ENCODE measurements around the gene TGFB1. TPM values are rescaled to one million over a fixed set of nuclear protein-coding genes. Genes with fewer than 3 reads are reported as not detected.
A peak's percentile ranks its signal among the peaks of the same experiment; 100 is the strongest.

The TGFB1 gene
- total RNA-seq, 1 donor from 2014 or later: 3.4 TPM

DNA sequence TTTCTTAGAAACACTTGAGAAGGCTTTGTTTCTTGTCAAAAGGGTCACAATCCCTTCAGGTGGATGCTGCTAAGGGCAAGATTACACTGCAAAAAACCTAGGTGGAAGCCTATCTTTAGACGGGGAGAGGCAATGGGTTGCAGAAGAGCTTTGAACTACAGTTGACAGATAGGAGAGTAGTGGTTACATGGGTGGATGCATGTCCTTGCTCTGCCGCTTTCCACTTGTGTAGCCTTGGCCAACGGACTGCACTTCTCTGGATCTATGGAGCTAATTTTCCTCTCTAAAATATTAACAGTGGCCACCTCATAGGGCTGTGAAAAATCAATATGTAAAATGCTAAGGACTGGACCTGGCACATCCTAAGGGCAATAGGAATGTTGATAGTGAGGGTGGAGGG is 44.9 kb upstream of the TGFB1 start:
- H3K4me1 Mint-ChIP-seq (ENCODE audit: unreplicated experiment): peaks cover 26% of the 10 kb centered on the region
- H3K27me3 Mint-ChIP-seq: no peaks in the 10 kb centered on the region
- peak overlapping the region; percentile 99 for H3K4me3 Mint-ChIP-seq
- TF ChIP-seq, protein P1, sequence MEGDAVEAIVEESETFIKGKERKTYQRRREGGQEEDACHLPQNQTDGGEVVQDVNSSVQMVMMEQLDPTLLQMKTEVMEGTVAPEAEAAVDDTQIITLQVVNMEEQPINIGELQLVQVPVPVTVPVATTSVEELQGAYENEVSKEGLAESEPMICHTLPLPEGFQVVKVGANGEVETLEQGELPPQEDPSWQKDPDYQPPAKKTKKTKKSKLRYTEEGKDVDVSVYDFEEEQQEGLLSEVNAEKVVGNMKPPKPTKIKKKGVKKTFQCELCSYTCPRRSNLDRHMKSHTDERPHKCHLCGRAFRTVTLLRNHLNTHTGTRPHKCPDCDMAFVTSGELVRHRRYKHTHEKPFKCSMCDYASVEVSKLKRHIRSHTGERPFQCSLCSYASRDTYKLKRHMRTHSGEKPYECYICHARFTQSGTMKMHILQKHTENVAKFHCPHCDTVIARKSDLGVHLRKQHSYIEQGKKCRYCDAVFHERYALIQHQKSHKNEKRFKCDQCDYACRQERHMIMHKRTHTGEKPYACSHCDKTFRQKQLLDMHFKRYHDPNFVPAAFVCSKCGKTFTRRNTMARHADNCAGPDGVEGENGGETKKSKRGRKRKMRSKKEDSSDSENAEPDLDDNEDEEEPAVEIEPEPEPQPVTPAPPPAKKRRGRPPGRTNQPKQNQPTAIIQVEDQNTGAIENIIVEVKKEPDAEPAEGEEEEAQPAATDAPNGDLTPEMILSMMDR (conservative IDR thresholded peaks at IDR 0.05): no peak
- H3K27ac Mint-ChIP-seq: peak overlapping the region; percentile 100
- no peaks in the 10 kb centered on the region for H3K36me3 Mint-ChIP-seq
- H3K9me3 Mint-ChIP-seq: no peaks in the 10 kb centered on the region
- no peak for DNase-seq (ENCODE audit: extremely low spot score, unreplicated experiment)

DNA sequence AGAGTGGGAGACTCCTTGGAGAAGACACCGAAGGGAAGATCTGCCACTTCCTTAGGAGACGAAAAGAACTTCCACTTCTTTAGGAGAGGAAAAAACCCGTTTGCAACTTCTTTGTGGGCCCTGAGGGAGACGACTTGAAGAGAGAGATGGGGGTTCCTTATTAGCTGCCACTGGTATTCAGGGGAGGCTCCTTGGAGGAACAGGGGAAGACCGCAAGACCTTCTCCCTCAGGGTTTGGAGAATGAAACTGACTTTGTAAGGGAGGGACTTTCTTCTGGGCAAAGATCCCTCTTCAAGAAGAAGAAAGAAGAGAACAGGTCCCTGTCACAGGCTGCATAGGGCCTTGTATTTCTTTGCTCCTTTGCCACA is 44.3 kb upstream of the TGFB1 start:
- Mint-ChIP-seq H3K4me3 (peak overlapping the region; percentile 99), H3K4me1 (ENCODE audit: unreplicated experiment) (peaks cover 26% of the 10 kb centered on the region), H3K36me3 (no peaks in the 10 kb centered on the region), H3K9me3 (no peaks in the 10 kb centered on the region), H3K27ac (peak overlapping the region; percentile 100), H3K27me3 (no peaks in the 10 kb centered on the region)
- TF ChIP-seq, protein P1 (conservative IDR thresholded peaks at IDR 0.05): no peak
- no peak for DNase-seq (ENCODE audit: extremely low spot score, unreplicated experiment)

DNA sequence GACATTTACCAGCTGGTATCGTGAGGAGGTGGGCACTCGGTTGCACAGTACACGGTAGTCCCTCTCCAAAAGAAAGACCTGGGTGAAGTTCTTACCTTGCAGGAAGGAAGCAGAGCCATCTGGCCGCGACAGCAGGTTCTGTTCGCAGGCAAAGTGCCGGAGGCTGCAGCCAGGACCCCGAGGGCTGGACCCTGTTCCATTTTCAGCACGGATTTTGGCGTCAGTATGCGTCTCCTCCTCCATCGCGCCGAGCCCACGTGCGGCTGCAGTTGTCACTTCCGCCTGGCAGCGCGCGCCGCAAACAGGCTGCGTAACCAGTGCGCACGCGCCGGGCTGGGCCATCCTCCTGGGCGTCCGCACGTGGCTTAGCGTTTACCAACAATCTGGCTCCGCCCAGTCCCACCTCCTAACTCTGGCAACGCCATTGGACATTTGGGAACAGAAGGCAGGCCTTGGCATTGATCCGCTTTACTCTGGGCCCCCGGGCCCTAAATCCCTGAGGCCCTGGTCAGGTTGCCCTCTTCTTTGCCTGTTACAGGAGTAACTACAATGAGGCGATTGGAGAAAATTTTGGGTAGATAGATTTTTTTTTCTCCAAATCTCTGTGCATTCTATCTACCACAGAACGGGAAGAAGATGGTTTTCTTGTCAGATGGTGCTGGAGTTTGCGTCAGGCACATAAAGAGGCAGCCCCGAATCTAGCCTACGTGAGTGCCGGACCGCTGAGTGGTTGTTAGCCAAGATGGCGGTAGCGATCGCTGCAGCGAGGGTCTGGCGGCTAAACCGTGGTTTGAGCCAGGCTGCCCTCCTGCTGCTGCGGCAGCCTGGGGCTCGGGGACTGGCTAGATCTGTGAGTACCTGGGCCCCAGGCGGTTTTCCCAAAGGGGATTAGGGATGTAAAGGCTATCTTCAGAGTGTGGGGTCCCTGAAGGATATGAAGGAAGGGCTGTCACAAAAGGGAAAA is 43.6 kb upstream of the TGFB1 start, which contains the start of the genes BCKDHA and EXOSC5:
BCKDHA (plus strand) TSS at position 733 of the 964 bp plus-strand sequence; CDS start at position 743, 10 bp downstream.
EXOSC5 (minus strand) TSS at position 274 of the 964 bp plus-strand sequence; CDS start at position 243, 31 bp downstream.
- H3K27me3 Mint-ChIP-seq: no peaks in the 10 kb centered on the region

DNA sequence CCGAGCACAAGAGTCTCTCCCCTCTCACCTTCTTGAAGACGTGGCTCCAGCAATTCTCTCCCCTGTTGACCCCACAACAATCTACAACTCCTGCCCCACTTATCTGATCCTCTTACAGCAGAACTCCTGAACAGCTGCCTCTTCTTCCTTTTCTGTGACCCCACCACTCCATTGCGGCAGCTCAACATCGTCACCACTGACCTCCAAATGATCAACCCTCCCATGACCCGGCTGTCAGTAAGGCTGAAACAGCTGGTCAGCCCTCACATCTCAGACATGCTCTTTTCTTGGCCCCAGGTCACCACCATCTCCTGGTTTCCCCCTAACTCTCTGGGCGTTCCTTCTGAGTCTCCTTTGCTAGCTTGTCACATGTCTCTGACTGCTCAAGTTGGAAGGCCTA is 41.6 kb upstream of the TGFB1 start:
- peak overlapping the region; percentile 48 for H3K27ac Mint-ChIP-seq
- TF ChIP-seq, protein P1 (conservative IDR thresholded peaks at IDR 0.05): no peak
- H3K36me3 Mint-ChIP-seq: no peaks in the 10 kb centered on the region
- H3K4me1 Mint-ChIP-seq (ENCODE audit: unreplicated experiment): peaks cover 26% of the 10 kb centered on the region
- H3K9me3 Mint-ChIP-seq: no peaks in the 10 kb centered on the region
- no peaks in the 10 kb centered on the region for H3K27me3 Mint-ChIP-seq
- peak overlapping the region; percentile 47 for H3K4me3 Mint-ChIP-seq
- no peak for DNase-seq (ENCODE audit: extremely low spot score, unreplicated experiment)

More for the DNA sequence above, 43.6 kb upstream of the TGFB1 start, which contains the start of the genes BCKDHA and EXOSC5:
- Mint-ChIP-seq H3K36me3 (no peaks in the 10 kb centered on the region), H3K4me3 (peak within 1 kb of the TSS; percentile 99), H3K4me1 (ENCODE audit: unreplicated experiment) (peaks cover 26% of the 10 kb centered on the region), H3K27ac (peak within 1 kb of the TSS; percentile 100), H3K9me3 (no peaks in the 10 kb centered on the region)
- TF ChIP-seq, protein P1 (conservative IDR thresholded peaks at IDR 0.05): no peak
- DNase-seq (ENCODE audit: extremely low spot score, unreplicated experiment): peak; percentile 99

DNA sequence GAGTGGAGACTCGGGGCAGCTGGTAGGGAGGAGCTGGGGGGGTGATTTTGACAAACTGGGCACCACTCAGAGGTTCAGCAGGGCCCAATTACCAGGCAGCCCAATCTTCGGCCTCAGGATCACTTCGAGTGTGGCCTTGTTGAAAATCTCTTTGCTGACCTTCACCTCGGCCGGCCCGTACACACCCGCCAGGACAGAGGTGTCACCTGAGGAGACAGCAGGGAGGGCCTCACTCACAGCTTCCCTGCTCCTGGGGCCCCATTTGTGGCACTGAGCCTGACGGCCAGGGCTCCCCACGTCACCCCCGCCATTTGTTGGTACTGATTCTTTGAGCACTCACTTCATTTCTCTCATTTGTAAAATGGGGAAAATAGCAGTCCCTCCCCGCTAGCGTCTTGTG is 39.1 kb upstream of the TGFB1 start:
- no peak for DNase-seq (ENCODE audit: extremely low spot score, unreplicated experiment)
- no peaks in the 10 kb centered on the region for H3K36me3 Mint-ChIP-seq
- TF ChIP-seq, protein P1 (conservative IDR thresholded peaks at IDR 0.05): no peak
- H3K27me3 Mint-ChIP-seq: no peaks in the 10 kb centered on the region
- peaks cover 15% of the 10 kb centered on the region for H3K4me1 Mint-ChIP-seq (ENCODE audit: unreplicated experiment)
- no peak overlapping the region for H3K27ac Mint-ChIP-seq
- no peak overlapping the region for H3K4me3 Mint-ChIP-seq
- H3K9me3 Mint-ChIP-seq: no peaks in the 10 kb centered on the region

Measured in type B pancreatic cell (in vitro differentiated cells).